Right ventricle myocardium superior (tissue), 1 donor: ENCODE data around the gene RPL39L. TPM values are rescaled to one million over a fixed set of nuclear protein-coding genes. Genes with fewer than 3 reads are reported as not detected.

Experiments used
- ATAC-seq: fragments of 200-7000 bp; cut with Tn5 transposase; one replicate; pipeline ENCODE4 v1.9.1; 2020; ENCODE audit warnings: mild to moderate bottlenecking; ENCODE audit not compliant: poor library complexity
- DNase-seq: peaks from one replicate; pipeline ENCODE4 v3.0.0-alpha.2; 2020
- intact Hi-C: fragments of 100-400 bp; cut with DNase I; formaldehyde crosslinking; loops from one replicate; pipeline ENCODE4 v1.11.2; 2022
- total RNA-seq: library from RNA; stranded (reverse); fragmentation: NEBNext Ultra II Directional; extraction: Animal tissue kit (Norgen Biotek cat#: 25700); gene quantifications from one replicate; pipeline ENCODE4 v1.2.1, GENCODE V29; 2021
- donor health status: DM: no; HTN: yes; CAD: no; lungs with severe emphysema.

RPL39L gene
- total RNA-seq, 1 donor from 2014 or later, result 3.1 TPM

DNA sequence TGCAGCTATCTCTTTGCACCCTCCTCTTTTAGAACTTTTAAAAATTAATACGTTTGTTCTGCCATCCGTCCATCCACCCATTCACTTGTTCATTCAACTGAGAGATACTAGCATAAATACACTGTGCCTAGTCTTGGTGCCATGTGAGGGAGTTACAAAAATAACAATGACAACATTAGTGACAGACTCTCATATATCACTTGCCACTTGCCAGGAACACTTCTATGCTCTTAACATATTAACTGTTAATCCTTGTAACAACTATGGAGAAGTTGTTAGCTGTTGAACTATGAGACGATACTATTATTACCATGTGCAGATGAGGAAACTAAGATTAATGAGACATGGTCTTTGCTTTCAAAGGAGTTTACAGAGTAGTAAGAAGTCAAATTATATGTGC, 33.6 kb downstream of the RPL39L start:
- no peak for ATAC-seq
- intact Hi-C loops, result no loop called here
- DNase-seq, result no peak

DNA sequence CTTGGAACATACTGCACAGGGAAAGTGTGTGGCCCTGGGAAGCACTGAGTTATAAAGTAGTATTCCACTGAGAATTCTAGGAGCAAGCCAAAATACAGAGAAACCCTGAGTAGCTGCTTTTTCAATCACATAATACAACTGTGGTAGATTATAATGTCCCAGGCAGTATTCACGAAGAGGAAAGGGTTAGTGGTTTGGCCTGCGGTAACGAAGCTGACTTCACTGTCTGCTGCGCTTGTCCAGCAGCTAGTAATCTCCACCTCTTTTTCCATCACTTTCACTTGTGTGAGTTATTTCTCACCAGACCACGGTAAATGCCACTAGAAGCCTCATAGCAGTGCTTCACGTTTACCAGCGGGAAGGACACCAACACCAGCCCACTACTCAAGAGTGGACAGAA, 34.4 kb downstream of the RPL39L start:
- DNase-seq (no peak), ATAC-seq (peak; percentile 61)
- intact Hi-C loops, result no loop called here

DNA sequence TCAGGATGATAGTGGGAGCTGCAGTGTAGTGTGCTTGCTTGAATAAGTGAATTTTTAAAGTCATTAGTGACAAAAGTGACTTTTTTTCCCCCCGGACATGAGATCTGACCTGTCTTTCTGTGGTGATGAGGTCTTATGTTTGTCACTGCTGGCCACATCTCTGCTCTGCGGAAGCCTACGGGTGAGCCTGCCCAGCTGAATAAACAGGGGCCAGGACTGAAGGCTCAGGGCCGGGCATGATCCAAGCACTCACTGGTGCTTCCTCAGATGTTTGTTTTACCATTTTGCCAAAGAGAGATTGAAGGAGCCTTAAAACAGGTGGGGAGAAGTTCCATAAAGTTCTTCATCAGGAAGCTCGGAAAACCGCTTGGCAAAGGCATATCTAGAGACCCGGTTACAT, 35.0 kb downstream of the RPL39L start:
- ATAC-seq (peak; percentile 32), DNase-seq (peak; percentile 44)
- intact Hi-C loops, result no loop called here

DNA sequence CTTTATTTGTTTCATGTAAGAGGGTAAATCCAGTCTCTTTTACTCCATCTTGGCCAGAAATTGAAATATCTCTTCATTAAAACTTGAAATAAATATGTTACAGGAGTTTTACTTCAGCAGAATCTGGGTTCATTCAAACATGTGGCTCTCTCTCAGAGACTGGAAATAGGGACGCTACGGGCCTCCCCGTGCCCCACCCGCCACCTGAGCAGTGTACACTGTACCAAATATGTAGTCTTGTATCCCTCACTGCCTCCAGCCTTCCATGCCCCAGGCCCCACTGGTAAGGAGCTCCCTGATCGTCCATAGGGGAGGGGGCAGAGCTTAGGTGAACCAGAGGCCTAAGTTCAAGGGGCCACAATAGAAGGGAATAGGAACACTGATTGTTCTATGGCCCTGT, 36.0 kb downstream of the RPL39L start:
- ATAC-seq (no peak), DNase-seq (no peak)
- intact Hi-C loops, result no loop called here

DNA sequence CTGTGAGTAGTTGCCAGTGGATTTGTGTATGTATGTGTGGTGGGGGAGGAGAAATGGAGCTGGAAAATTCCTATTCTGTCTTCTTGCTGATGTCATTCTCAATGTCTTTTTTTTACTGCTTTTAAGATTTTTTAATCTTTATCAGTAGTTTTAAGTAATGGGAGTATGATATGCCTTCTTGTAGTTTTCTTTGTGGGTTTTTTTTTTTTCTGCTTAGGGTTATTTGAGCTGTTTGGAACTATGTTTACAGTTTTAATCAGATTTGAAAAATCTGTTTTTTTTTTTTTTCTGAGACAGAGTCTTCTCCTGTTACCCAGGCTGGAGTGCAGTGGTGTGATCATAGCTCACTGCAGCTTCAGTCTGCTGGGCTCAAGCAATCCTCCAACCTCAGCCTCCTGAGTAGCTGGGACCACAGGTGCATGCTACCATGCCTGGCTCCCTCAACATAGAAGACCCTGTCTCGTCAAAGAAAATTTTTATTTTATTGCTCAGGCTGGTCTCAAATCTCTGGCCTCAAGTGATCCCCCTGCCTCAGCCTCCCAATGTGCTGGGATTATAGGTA, 37.1 kb downstream of the RPL39L start:
- ATAC-seq, result no peak
- no peak for DNase-seq
- intact Hi-C loops, result no loop called here

DNA sequence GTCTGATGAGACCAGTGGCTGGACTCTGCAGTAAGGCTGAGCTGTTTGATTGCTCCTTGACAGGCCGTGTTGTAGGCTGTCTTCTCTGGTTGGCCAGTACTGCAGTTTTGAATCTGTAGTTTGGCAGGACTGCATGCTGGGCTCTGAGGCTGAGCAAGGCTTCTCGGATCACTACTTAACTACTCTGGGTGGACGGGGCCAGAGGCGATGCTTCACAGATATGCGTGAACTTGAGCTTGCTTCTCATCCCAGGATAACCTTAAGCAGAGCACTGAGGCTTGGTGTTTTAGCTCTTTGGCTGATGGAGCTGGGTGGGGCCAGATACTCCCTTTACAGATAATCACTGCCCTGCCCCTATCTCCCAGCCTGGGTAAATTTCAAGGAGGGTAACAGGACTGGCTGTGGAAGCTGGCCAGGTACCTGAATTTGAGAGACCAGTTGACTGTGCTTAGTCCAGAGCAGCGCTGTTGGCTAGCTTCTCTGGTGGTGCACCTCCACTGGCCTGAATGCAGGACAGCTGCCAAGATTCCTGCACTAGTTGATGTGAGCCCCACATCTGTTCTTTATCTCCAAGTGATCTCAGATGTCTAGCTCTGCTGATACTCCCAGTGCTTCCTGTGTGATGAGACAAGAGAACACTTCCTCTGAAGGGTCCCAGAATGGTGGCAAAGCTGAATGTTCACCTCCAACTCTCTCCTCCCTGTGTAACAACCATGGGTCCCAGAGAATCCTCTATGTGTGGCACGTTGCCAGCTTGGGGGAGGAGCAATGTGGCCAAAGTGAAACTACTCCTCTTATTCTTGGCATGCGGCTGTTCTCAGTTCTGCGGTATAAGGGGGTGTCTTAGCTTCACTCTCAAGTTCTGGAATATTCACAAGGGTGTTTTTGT, 37.9 kb downstream of the RPL39L start:
- intact Hi-C loops, result no loop called here
- DNase-seq, result peak; percentile 83
- peak; percentile 80 for ATAC-seq

DNA sequence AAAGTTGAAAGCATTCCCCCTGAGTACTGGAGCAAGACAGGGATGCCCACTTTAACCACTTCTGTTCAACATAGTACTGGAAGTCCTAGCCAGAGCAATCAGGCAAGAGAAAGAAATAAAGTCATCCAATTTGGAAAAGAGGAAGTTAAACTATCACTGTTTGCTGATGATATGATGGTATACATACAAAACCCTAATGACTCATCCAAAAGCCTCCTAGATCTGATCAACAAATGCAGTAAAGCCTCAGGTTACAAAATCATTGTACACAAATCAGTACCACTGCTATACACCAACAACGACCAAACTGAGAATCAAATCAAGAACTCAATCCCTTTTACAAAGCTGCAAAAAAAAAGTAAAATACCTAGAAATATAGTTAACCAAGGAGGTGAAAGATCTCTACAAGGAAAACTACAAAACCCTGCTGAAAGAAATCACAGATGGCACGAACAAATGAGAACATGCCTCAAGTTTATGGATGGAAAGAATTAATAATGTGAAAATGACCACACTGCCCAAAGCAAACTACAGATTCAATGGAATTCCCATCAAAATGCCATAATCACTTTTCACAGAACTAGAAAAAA, 40.3 kb downstream of the RPL39L start:
- intact Hi-C loops, result no loop called here
- no peak for DNase-seq
- no peak for ATAC-seq

DNA sequence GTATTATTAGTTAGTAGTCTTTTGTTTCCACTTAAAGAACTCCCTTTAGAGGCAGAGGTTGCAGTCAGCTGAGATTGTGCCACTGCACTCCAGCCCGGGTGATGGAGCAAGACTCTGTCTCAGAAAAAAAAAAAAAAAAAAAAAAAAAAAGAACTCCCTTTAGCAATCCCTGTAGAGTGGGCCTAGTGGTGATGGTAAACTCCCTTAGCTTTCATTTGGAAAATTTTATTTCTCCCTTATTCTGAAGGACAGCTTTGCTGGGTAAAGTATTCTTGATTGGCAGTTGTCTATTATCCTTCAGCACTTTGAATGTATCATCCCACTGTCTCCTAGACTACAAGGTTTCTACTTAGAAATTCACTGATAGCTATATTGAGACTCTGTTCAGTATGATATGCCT, 46.0 kb downstream of the RPL39L start:
- ATAC-seq (no peak), DNase-seq (no peak)
- intact Hi-C loops, result no loop called here

DNA sequence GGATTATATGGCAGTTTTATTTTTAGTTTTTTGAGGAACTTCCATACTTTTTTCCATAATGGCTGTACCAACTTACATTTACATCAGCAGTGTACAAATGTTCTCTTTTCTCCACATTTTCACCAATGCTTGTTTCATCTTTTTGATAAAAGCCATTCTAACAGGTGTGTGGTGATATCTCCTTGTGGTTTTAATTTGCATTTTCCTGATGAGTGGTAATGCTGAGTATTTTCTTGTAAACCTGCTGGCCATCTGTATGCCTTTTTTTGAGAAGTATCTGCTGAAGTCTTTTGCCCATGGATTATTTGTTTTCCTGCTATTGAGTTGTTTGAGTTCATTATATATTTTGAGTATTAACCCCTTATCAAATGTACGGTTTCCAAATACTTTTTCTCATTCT, 50.6 kb downstream of the RPL39L start:
- intact Hi-C loops, result no loop called here
- DNase-seq, result no peak
- no peak for ATAC-seq

DNA sequence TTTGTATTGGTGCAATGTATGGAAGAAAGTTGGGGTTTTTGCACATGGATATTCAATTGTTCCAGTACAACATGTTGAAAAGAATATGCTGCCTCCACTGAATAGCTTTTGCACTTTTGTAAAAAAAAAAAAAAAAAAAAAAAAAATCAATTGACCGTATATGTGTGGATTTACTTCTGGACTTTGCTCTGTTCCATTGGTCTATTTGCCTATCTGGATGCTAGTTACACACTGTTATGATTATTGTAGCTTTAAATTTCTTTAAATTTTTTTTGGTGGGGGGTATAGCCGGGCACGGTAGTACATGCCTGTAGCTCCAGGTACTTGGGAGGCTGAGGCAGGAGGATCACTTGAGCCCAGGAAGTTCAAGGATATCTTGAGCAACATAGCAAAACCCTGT, 52.5 kb downstream of the RPL39L start:
- DNase-seq (no peak), ATAC-seq (no peak)

DNA sequence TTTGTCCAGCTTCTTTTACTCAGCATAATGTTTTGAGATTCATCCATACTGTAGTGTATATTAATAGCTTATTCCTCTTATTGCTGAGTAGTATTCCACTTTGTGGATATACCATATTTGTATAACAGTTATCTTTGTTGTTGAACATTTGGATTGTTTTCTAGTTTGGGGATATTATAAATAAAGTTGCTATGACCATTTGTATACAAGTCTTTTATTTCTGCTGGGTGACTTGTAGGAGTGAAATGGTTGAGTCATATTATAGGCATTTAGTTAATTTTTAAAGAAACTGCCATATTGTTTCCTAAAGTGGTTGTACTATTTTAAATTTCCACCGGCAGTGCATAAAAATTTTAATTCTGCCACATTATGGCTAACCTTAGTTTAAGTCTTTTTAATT, 53.4 kb downstream of the RPL39L start:
- DNase-seq (no peak), ATAC-seq (no peak)
- intact Hi-C loops, result no loop called here

More for the DNA sequence above, 52.5 kb downstream of the RPL39L start:
- intact Hi-C loops, result no loop called here

DNA sequence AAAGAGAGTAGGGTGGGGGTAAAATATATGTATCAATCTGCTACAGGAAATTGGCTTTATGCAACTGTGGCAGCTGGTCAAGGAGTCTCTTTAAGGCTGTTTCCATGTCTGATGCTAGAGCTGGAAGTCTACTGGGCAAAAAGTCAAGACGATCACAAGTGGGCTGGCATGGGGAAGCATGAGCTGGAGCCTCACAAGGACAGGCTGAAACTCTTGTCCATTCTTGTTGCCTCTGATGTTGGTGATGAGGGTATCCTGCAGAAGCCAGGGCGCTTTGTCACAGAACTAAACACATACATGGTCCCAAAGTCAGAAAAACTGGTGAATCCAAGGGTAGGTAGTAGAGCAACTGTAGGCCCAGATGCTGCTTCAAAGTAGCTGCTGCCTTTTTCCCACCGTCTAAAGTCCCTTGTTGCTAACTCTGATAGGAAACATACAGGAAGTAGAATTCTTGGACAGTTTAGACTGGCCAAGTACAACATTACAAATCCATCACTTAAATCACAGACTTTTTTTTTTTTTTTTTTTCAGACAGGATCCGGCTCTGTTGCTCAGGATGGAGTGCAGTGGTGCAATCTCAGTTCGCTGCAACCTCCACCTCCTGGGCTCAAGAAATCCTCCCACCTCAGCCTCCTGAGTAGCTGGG, 54.2 kb downstream of the RPL39L start:
- ATAC-seq (no peak), DNase-seq (no peak)
- intact Hi-C loops, result no loop called here

DNA sequence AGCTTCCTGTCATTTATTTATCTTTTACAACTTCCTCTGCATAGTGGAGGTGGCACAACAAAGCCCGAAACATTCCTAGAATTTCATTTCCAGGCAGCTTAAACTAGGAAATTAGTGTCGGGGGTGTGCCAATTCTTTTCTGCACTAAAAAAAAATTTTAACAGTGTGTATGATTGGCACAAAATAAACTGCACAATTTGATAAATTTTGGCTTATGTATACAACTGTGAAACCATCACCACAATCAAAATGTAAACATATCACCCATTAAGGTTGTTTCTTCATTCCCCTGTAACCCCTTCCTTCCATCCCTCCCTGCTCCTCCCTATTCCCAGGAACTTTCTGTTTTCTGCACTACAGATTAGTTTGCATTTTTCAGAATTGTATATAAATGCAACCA, 54.7 kb downstream of the RPL39L start:
- intact Hi-C loops, result no loop called here
- DNase-seq, result no peak
- ATAC-seq, result no peak

DNA sequence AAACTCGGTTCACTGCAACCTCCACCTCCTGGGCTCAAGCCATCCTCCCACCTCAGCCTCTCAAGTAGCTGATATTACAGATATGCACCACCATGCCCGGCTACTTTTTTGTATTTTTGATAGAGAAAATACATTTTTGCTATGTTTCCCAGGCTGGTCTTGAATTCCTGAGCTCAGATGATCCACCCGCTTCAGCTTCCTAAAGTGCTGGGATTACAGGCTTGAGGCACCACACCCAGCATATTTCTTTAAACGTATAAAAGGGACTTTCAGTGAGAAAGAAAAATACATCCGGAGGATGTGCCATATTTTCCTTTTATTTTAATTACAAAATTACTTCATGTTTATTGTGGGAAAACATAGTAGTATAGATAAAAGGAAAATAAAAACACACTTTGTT, 55.2 kb downstream of the RPL39L start:
- DNase-seq (no peak), ATAC-seq (no peak)
- intact Hi-C loops, result no loop called here

DNA sequence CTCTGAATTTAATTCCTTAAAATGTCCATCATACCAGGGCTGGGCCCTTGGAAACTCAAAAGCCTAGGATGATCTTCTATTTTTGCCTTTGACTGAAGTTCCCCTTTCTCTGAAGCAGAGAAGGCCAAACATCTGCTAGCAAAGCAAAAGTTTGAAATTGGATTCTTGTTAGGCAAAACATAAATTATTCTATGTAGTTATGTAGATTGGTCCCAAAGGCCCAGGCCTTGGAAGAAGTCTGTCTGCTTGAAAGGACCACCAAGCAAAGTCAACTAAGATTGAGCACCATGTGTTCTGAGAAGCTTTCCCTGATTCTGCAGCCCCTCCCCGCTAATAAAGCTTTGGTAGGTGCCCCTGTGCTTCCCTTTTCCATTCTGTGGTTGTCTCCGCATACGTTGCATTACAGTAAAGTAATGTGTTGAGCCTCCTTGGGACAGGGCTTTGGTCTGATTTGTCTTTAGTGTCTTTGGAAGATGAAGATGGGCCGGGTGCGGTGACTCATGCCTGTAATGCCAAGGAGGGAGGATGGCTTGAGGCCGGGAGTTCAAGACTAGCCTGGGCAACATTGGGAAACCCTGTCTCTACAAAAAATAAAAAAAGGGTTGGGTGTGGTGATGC, 56.4 kb downstream of the RPL39L start:
- DNase-seq (no peak), ATAC-seq (no peak)
- intact Hi-C loops, result no loop called here

DNA sequence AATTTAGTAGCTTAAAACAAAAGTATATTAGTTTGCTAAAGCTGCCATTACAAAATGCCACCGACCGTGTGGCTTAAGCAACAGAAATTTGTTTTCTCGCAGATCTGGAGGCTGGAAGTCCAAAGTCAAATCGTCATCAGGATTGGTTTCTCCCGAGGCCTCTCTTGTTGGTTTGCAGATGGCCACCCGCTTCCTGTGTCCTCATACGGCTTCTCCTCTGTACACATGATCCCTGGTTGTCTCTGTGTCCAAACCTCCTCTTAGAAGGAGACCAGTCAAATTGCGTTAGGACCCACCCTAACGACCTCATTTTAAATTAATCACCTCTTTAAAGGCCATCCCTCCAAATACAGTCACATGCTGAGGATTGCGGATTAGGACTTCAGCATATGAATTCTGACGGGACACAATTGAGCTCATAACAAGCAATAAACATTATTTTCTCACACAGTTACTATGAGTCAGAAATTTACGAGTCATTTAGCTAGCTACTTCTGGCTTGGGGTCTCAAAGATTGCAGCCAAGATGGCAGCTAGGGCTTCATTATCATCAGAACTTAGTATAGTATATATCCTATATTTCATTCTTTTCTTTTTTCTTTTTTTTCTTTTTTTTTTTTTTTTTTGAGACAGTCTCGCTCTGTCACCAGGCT, 58.4 kb downstream of the RPL39L start:
- intact Hi-C loops, result no loop called here
- ATAC-seq (no peak), DNase-seq (no peak)

DNA sequence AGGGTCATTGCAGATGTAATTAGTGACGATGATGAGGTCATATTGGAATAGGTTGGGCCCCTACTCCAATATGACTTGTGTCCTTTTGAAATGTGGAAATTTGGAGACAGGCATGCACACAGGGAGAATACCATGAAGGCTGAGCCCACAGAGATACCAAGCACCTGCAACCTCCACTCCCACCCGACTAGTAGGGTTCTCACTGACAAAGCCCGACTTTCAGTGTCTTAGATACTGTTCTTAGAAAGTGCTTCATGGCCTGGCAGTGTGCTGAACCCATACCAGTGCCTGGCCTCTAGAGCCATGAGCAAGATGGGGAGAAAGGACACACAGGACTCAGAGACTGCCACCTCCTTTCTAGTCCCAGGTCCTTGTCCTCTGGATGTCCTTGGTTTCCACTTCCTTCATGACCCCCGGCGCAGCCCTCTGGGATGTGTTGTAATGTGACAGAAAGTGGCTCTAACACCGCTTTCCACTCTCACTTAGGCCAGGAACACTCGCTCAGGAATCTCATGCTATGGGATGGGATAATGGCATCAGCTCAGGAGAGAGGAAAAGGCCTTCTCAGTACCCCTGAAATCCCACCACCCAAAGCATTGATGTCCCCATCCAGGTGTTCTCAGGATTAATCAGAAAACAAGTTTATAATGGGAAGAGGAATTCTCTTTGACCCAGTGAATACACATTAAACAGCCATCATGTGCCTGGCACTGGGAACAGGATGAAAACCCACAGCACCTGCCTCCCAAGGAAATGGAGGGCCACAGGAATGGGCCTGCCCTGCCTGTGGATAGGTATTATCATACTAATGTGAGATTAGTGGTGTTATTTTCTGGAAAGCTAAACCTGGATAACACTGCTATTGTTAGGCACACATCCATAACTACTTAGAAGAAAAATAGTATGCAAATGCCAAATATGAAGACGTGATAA, 59.9 kb downstream of the RPL39L start:
- intact Hi-C loops, result no loop called here
- ATAC-seq (no peak), DNase-seq (no peak)

DNA sequence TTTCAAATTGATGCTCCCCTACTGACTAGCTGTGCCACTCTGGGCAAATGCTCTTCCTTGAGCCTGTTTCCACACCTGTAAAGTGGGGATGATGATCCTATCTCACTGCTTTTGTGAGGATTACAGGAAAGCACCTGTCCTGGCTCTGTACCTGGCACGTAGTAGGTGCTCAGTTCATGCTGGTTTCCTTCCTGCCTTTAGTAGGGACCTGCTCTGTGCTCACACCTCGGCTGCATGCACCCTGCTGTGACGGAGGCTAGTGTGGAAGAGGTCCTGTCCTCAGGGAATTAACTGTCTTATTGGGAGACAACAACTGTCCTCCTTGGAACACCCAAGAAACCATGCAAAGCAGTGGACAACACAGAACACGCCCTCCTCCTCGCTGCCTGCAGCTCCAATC, 61.8 kb downstream of the RPL39L start:
- intact Hi-C loops, result no loop called here
- ATAC-seq (peak; percentile 12), DNase-seq (no peak)
